GM13977 (cell line): ENCODE measurements around the gene CAVIN1.
"Not testable (repeated sequence)": the region's sequence is repeated elsewhere in the genome, so short reads cannot be mapped to it uniquely, and the experiment has no call there.

ENCODE experiments used
- DNase-seq: peaks from one replicate; pipeline ENCODE4 v3.0.0; 2012; ENCODE audit warnings: low spot score
- CTCF ChIP-seq: IDR thresholded peaks from 2 replicates; pipeline ENCODE4 v1.5.1; 2012; ENCODE audit warnings: mild to moderate bottlenecking, control low read depth; ENCODE audit not compliant: insufficient read depth; ENCODE audit errors: extremely low read depth, missing control alignments
- in situ Hi-C: fragments of 300-500 bp; cut with MboI; formaldehyde crosslinking; loops from one replicate; pipeline ENCODE4 v1.12.0; 2022; ENCODE audit warnings: low sequenced_read_pairs, low pct_unique_long_range_greater_than_20kb, mixed read lengths, inconsistent platforms; ENCODE audit not compliant: unreplicated experiment

Gene CAVIN1

GRCh38 chr17:42362245-42362961, 60.7 kb downstream of the CAVIN1 start:
- no peak for DNase-seq
- no peak for TF ChIP-seq CTCF
- in situ Hi-C loops, result no loop called here

DNA sequence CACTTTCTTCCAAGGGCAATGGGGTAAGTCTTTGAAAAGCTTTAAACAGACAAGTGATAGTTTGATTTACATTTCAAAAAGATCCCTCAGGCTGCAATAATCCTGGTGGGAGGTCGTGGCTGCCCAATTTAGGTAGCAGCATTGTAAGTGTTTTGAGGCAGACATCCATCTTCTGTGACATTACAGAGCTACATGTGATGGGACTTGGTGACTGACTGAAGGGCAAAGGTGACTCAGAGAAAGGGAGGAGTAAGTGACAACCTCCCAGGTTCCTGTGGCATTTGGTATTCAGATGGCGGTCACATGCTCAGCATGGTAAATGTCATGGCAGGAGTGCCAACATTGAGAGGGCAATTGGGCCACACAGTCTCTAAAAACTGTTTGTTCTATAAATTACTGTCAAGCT, 61.3 kb downstream of the CAVIN1 start:
- no peak for DNase-seq
- no peak for TF ChIP-seq CTCF
- in situ Hi-C loops, result no loop called here

- DNase-seq, in situ Hi-C loops: not testable (repeated sequence)
Observed at GRCh38 chr17:42360388-42360787, 62.7 kb downstream of the CAVIN1 start.

DNA sequence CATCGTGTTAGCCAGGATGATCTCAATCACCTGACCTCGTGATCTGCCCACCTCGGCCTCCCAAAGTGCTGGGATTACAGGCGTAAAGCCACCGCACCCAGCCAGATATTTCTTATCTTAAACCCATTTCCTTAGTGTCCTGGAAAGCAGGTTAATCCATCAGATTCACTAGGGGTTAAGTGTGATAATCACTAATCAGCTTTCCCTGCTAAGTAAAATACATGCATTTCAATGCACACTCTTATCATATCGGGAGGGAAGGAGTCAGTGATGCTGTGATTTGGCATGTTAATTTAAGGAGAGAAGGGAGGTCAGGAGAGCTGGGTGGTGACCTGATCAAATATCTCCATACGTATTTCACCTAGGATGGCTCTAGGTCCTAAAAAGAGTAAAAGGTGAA, 63.9 kb downstream of the CAVIN1 start:
- in situ Hi-C loops, result no loop called here
- TF ChIP-seq CTCF, result no peak
- DNase-seq, result no peak

- no peak for DNase-seq
- in situ Hi-C loops, result no loop called here
- no peak for TF ChIP-seq CTCF
Observed at GRCh38 chr17:42358434-42358833, 64.6 kb downstream of the CAVIN1 start.

- DNase-seq, result no peak
- in situ Hi-C loops, result no loop called here
- no peak for TF ChIP-seq CTCF
Observed at GRCh38 chr17:42354956-42355843, 67.9 kb downstream of the CAVIN1 start.
